ENCODE measurements around the gene ABHD17A. TPM values are rescaled to one million over a fixed set of nuclear protein-coding genes. Genes with fewer than 3 reads are reported as not detected.

ABHD17A gene
- polyA plus RNA-seq, 3 donors: 69.8 to 96.1 (median 79.0) TPM

- H3K4me3 Mint-ChIP-seq: peak overlapping the region; percentile 87 to 94
- DNase-seq: no peak
- peak overlapping the region; percentile 76 to 99 (median 94) for H3K27ac Mint-ChIP-seq
- peaks cover 2 to 12% of the 10 kb centered on the region in 2 donors for H3K36me3 Mint-ChIP-seq
- Histone ChIP-seq H4K20me1 (ENCODE audit: insufficient read depth, low read length) (peaks cover 36% of the 10 kb centered on the region), H3K9me3 (replicated peaks in 1 of 2; ENCODE audit: control insufficient read depth in 1 of 2, insufficient read depth in 1 of 2, low read length in 2 of 2) (no peaks in the 10 kb centered on the region), H3K4me1 (ENCODE audit: control insufficient read depth in 1 of 2, insufficient read depth in 2 of 2, low read length in 2 of 2) (peaks cover 48 to 65% of the 10 kb centered on the region in 2 donors), H3K36me3 (replicated peaks in 1 of 2; ENCODE audit: control insufficient read depth in 1 of 2, insufficient read depth in 2 of 2, low read length in 2 of 2) (no peaks in the 10 kb centered on the region), H3K27ac (ENCODE audit: low read depth in 1 of 2, low read length in 2 of 2) (peak overlapping the region in 1 of 2 donors; percentile 99), H2AFZ (ENCODE audit: insufficient read depth, low read depth, low read length, poor library complexity, severe bottlenecking) (no peak overlapping the region), H3K9ac (ENCODE audit: insufficient read depth, low read length, poor library complexity, severe bottlenecking) (peak overlapping the region; percentile 77), H3K79me2 (ENCODE audit: insufficient read depth, low read length) (peaks cover 47% of the 10 kb centered on the region), H3K27me3 (ENCODE audit: control insufficient read depth in 2 of 2, insufficient read depth in 2 of 2, low read length in 2 of 2) (no peaks in the 10 kb centered on the region), H3K4me2 (replicated peaks; ENCODE audit: extremely low read depth, low read length, poor library complexity, severe bottlenecking) (peak overlapping the region; percentile 77), H3K4me3 (replicated peaks in 1 of 3; ENCODE audit: low read depth in 2 of 3, low read length in 3 of 3) (peak overlapping the region; percentile 45 to 76 (median 73))
- peaks cover 0 to 2% (median 0%) of the 10 kb centered on the region in 3 donors for H3K27me3 Mint-ChIP-seq (ENCODE audit: low read depth in 3 of 3)
- H3K4me1 Mint-ChIP-seq: peaks cover 56% of the 10 kb centered on the region
- H3K9me3 Mint-ChIP-seq: no peaks in the 10 kb centered on the region
- intact Hi-C loops (cut with micrococcal nuclease): loop anchor here in 1 of 2 donors (1.0 kb wide), 1 partner anchor 11 kb away; no protein-coding TSS in a partner anchor
- WGBS (ENCODE audit: insufficient coverage): 67% methylated on average over 6 of the region's 15 CpGs
- TF ChIP-seq CTCF (IDR thresholded peaks at IDR 0.05): no peak
Observed at GRCh38 chr19:1905863-1906375, 20.6 kb upstream of the ABHD17A start.

GRCh38 chr19:1905110-1905862 lies 20.0 kb upstream of the ABHD17A start, which contains the start of the genes ADAT3 and SCAMP4:
TSS of gene ADAT3 (plus strand) at chr19:1905399. CDS start at chr19:1912048, 6,649 bp downstream.
TSS of gene SCAMP4 (plus strand) at chr19:1905399. CDS start at chr19:1915020, 9,621 bp downstream.
- DNase-seq: peak; percentile 96 to 97 (median 96)
- peak within 1 kb of the TSS; percentile 79 to 99 for H3K27ac ChIP-seq (ENCODE audit: low read depth in 1 of 2, low read length in 2 of 2)
- no peaks in the 10 kb centered on the region for H3K27me3 ChIP-seq (ENCODE audit: control insufficient read depth in 2 of 2, insufficient read depth in 2 of 2, low read length in 2 of 2)
- H3K4me3 ChIP-seq (replicated peaks in 1 of 3; ENCODE audit: low read depth in 2 of 3, low read length in 3 of 3): peak within 1 kb of the TSS; percentile 45 to 76 (median 73)
- no peaks in the 10 kb centered on the region for H3K9me3 Mint-ChIP-seq
- H3K4me1 ChIP-seq (ENCODE audit: control insufficient read depth in 1 of 2, insufficient read depth in 2 of 2, low read length in 2 of 2): peaks cover 52 to 72% of the 10 kb centered on the region in 2 donors
- peak within 1 kb of the TSS; percentile 77 for H3K4me2 ChIP-seq (replicated peaks; ENCODE audit: extremely low read depth, low read length, poor library complexity, severe bottlenecking)
- H3K9ac ChIP-seq (ENCODE audit: insufficient read depth, low read length, poor library complexity, severe bottlenecking): peak within 1 kb of the TSS; percentile 77
- TF ChIP-seq CTCF (IDR thresholded peaks at IDR 0.05): no peak
- peaks cover 2 to 10% of the 10 kb centered on the region in 2 donors for H3K36me3 Mint-ChIP-seq
- no peaks in the 10 kb centered on the region for H3K36me3 ChIP-seq (replicated peaks in 1 of 2; ENCODE audit: control insufficient read depth in 1 of 2, insufficient read depth in 2 of 2, low read length in 2 of 2)
- intact Hi-C loops (cut with micrococcal nuclease): loop anchor here in 1 of 2 donors (1.0 kb wide), 1 partner anchor 10 kb away; no protein-coding TSS in a partner anchor
- H3K4me1 Mint-ChIP-seq: peaks cover 58% of the 10 kb centered on the region
- H3K27ac Mint-ChIP-seq: peak within 1 kb of the TSS; percentile 92 to 100 (median 95)
- peaks cover 0 to 2% (median 0%) of the 10 kb centered on the region in 3 donors for H3K27me3 Mint-ChIP-seq (ENCODE audit: low read depth in 3 of 3)
- no peaks in the 10 kb centered on the region for H3K9me3 ChIP-seq (replicated peaks in 1 of 2; ENCODE audit: control insufficient read depth in 1 of 2, insufficient read depth in 1 of 2, low read length in 2 of 2)
- H4K20me1 ChIP-seq (ENCODE audit: insufficient read depth, low read length): peaks cover 31% of the 10 kb centered on the region
- WGBS (ENCODE audit: insufficient coverage): under 1% methylated on average over 81 of the region's 92 CpGs
- H3K79me2 ChIP-seq (ENCODE audit: insufficient read depth, low read length): peaks cover 43% of the 10 kb centered on the region
- H2AFZ ChIP-seq (ENCODE audit: insufficient read depth, low read depth, low read length, poor library complexity, severe bottlenecking): peak within 1 kb of the TSS; percentile 66
- peak within 1 kb of the TSS; percentile 87 to 94 for H3K4me3 Mint-ChIP-seq

Measured in CD14-positive monocyte (primary cell).